WTC11 (cell line): ENCODE measurements around the gene GRIN2A. TPM values are rescaled to one million over a fixed set of nuclear protein-coding genes. Genes with fewer than 3 reads are reported as not detected.

Experiments
- ATAC-seq: fragments of 200-7000 bp; cut with Tn5 transposase; 2 replicates; pipeline ENCODE4 v1.10.0; 2021; ENCODE audit warnings: mild to moderate bottlenecking, moderate library complexity
- CTCF ChIA-PET: fragments of 300-600 bp; sonication (Branson Sonifier 250); formaldehyde crosslinking; loops from one replicate; lab custom pipeline; 2021; ENCODE audit warnings: antibody characterized with exemption; lab: Charles Lee
- POLR2A ChIA-PET: fragments of 350-600 bp; sonication (Branson Sonifier 250); formaldehyde crosslinking; loops from one replicate; lab custom pipeline; 2021; ENCODE audit warnings: antibody characterized with exemption; lab: Charles Lee
- DNase-seq: peaks from one replicate; pipeline ENCODE4 v3.0.0; 2021; ENCODE audit warnings: low spot score
- H3K27ac Mint-ChIP-seq: 2 replicates; pipeline ENCODE4 v1.8.0; 2021; ENCODE audit warnings: mixed read lengths
- H3K27me3 Mint-ChIP-seq: 2 replicates; pipeline ENCODE4 v1.8.0; 2021; ENCODE audit warnings: low read depth, mild to moderate bottlenecking, moderate library complexity, mixed read lengths
- H3K36me3 Mint-ChIP-seq: 2 replicates; pipeline ENCODE4 v1.8.0; 2021; ENCODE audit warnings: mixed read lengths
- H3K4me1 Mint-ChIP-seq: 2 replicates; pipeline ENCODE4 v1.8.0; 2022; ENCODE audit warnings: mixed read lengths
- H3K4me3 Mint-ChIP-seq: 2 replicates; pipeline ENCODE4 v1.8.0; 2021; ENCODE audit warnings: mild to moderate bottlenecking, moderate library complexity, mixed read lengths
- H3K9me3 Mint-ChIP-seq: 2 replicates; pipeline ENCODE4 v1.8.0; 2021; ENCODE audit warnings: mixed read lengths
- AR ChIP-seq: fragments of 250-450 bp; sonication (Bioruptor Pico); IDR thresholded peaks from 2 replicates; pipeline ENCODE4 v1.9.0; 2021; ENCODE audit warnings: mild to moderate bottlenecking
- ETV6 ChIP-seq: sonication (generic); formaldehyde crosslinking; IDR thresholded peaks from 2 replicates; pipeline ENCODE4 v1.8.1; 2022; ENCODE audit warnings: mild to moderate bottlenecking, missing genetic modification reagents
- KAT7 ChIP-seq: sonication (generic); formaldehyde crosslinking; IDR thresholded peaks from 2 replicates; pipeline ENCODE4 v1.8.1; 2023; ENCODE audit warnings: missing genetic modification reagents, mild to moderate bottlenecking, borderline replicate concordance
- NFYB ChIP-seq: sonication (generic); formaldehyde crosslinking; conservative IDR thresholded peaks from 2 replicates; pipeline ENCODE4 v1.8.0; 2022; ENCODE audit warnings: low read depth, missing genetic modification reagents
- RORB ChIP-seq: fragments of 250-450 bp; sonication (Bioruptor Pico); IDR thresholded peaks from 2 replicates; pipeline ENCODE4 v1.9.0; 2021; ENCODE audit warnings: mild to moderate bottlenecking
- SOX15 ChIP-seq: fragments of 250-450 bp; sonication (Bioruptor Pico); IDR thresholded peaks from 2 replicates; pipeline ENCODE4 v1.9.0; 2021; ENCODE audit warnings: mild to moderate bottlenecking
- TP53 ChIP-seq: sonication (generic); formaldehyde crosslinking; IDR thresholded peaks from 2 replicates; pipeline ENCODE4 v1.8.1; 2023; ENCODE audit warnings: mild to moderate bottlenecking, missing genetic modification reagents
- ZBTB21 ChIP-seq: sonication (generic); formaldehyde crosslinking; IDR thresholded peaks from 2 replicates; pipeline ENCODE4 v1.8.1; 2023; ENCODE audit warnings: mild to moderate bottlenecking, missing genetic modification reagents, borderline replicate concordance
- ZNF423 ChIP-seq: fragments of 250-450 bp; sonication (Bioruptor Pico); IDR thresholded peaks from 2 replicates; pipeline ENCODE4 v2.1.2; 2022; ENCODE audit warnings: mild to moderate bottlenecking, moderate library complexity
- total RNA-seq: library from RNA; stranded (reverse); gene quantifications from 3 replicates; pipeline ENCODE4 v1.2.3, GENCODE V29; 2021
- TF ChIP-seq, protein P1 (sequence below): sonication (generic); formaldehyde crosslinking; IDR thresholded peaks from 2 replicates; pipeline ENCODE4 v1.8.1; 2023; ENCODE audit warnings: mild to moderate bottlenecking, missing genetic modification reagents, moderate library complexity
- TF ChIP-seq, protein P2 (sequence below): sonication (generic); formaldehyde crosslinking; IDR thresholded peaks from 2 replicates; pipeline ENCODE4 v1.8.0; 2022; ENCODE audit warnings: mild to moderate bottlenecking, missing genetic modification reagents
- TF ChIP-seq, protein P3 (sequence below): fragments of 250-450 bp; sonication (Bioruptor Pico); IDR thresholded peaks from 2 replicates; pipeline ENCODE4 v1.9.0; 2021; ENCODE audit warnings: mild to moderate bottlenecking
- TF ChIP-seq, protein P4 (sequence below): sonication (generic); formaldehyde crosslinking; IDR thresholded peaks from 2 replicates; pipeline ENCODE4 v1.8.1; 2023; ENCODE audit warnings: mild to moderate bottlenecking, missing genetic modification reagents, borderline replicate concordance
- TF ChIP-seq, protein P5 (sequence below): fragments of 200-600 bp; IDR thresholded peaks from 2 replicates; pipeline ENCODE4 v1.8.0; 2022; ENCODE audit warnings: antibody characterized with exemption

Gene GRIN2A
- total RNA-seq, 1 experiment from 2014 or later: 3.5 TPM

GRCh38 chr16:9904526-9904925 is 277.7 kb downstream of the GRIN2A start (continued):
- no peak for TF ChIP-seq RORB (CRISPR knock-in tag)

GRCh38 chr16:9900576-9900975 is 281.7 kb downstream of the GRIN2A start:
- H3K4me3 Mint-ChIP-seq: no peak overlapping the region
- no peak for TF ChIP-seq NFYB (CRISPR knock-in tag)
- TF ChIP-seq, protein P1, sequence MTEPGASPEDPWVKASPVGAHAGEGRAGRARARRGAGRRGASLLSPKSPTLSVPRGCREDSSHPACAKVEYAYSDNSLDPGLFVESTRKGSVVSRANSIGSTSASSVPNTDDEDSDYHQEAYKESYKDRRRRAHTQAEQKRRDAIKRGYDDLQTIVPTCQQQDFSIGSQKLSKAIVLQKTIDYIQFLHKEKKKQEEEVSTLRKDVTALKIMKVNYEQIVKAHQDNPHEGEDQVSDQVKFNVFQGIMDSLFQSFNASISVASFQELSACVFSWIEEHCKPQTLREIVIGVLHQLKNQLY (CRISPR knock-in tag): no peak
- TF ChIP-seq ZBTB21 (CRISPR knock-in tag): no peak
- no peak for TF ChIP-seq SOX15
- TF ChIP-seq ETV6: no peak
- TF ChIP-seq AR (CRISPR knock-in tag): no peak
- ATAC-seq: no peak
- ChIA-PET CTCF (no interaction called here), POLR2A (no interaction called here)
- H3K36me3 Mint-ChIP-seq: no peaks in the 10 kb centered on the region
- H3K4me1 Mint-ChIP-seq: peaks cover 6% of the 10 kb centered on the region
- no peak overlapping the region for H3K27ac Mint-ChIP-seq
- no peak for DNase-seq
- no peaks in the 10 kb centered on the region for H3K9me3 Mint-ChIP-seq
- no peaks in the 10 kb centered on the region; the same call in 1 of the 2 replicates for H3K27me3 Mint-ChIP-seq

GRCh38 chr16:9898555-9898954 is 283.7 kb downstream of the GRIN2A start:
- TF ChIP-seq RORB (CRISPR knock-in tag) (no peak), TP53 (no peak), ZNF423 (CRISPR knock-in tag) (no peak), KAT7 (CRISPR knock-in tag) (no peak)
- TF ChIP-seq, protein P2, sequence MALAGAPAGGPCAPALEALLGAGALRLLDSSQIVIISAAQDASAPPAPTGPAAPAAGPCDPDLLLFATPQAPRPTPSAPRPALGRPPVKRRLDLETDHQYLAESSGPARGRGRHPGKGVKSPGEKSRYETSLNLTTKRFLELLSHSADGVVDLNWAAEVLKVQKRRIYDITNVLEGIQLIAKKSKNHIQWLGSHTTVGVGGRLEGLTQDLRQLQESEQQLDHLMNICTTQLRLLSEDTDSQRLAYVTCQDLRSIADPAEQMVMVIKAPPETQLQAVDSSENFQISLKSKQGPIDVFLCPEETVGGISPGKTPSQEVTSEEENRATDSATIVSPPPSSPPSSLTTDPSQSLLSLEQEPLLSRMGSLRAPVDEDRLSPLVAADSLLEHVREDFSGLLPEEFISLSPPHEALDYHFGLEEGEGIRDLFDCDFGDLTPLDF (CRISPR knock-in tag): no peak
- TF ChIP-seq, protein P3, sequence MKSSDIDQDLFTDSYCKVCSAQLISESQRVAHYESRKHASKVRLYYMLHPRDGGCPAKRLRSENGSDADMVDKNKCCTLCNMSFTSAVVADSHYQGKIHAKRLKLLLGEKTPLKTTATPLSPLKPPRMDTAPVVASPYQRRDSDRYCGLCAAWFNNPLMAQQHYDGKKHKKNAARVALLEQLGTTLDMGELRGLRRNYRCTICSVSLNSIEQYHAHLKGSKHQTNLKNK (CRISPR knock-in tag): no peak
- TF ChIP-seq, protein P4, sequence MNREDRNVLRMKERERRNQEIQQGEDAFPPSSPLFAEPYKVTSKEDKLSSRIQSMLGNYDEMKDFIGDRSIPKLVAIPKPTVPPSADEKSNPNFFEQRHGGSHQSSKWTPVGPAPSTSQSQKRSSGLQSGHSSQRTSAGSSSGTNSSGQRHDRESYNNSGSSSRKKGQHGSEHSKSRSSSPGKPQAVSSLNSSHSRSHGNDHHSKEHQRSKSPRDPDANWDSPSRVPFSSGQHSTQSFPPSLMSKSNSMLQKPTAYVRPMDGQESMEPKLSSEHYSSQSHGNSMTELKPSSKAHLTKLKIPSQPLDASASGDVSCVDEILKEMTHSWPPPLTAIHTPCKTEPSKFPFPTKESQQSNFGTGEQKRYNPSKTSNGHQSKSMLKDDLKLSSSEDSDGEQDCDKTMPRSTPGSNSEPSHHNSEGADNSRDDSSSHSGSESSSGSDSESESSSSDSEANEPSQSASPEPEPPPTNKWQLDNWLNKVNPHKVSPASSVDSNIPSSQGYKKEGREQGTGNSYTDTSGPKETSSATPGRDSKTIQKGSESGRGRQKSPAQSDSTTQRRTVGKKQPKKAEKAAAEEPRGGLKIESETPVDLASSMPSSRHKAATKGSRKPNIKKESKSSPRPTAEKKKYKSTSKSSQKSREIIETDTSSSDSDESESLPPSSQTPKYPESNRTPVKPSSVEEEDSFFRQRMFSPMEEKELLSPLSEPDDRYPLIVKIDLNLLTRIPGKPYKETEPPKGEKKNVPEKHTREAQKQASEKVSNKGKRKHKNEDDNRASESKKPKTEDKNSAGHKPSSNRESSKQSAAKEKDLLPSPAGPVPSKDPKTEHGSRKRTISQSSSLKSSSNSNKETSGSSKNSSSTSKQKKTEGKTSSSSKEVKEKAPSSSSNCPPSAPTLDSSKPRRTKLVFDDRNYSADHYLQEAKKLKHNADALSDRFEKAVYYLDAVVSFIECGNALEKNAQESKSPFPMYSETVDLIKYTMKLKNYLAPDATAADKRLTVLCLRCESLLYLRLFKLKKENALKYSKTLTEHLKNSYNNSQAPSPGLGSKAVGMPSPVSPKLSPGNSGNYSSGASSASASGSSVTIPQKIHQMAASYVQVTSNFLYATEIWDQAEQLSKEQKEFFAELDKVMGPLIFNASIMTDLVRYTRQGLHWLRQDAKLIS (CRISPR knock-in tag): no peak
- TF ChIP-seq, protein P5, sequence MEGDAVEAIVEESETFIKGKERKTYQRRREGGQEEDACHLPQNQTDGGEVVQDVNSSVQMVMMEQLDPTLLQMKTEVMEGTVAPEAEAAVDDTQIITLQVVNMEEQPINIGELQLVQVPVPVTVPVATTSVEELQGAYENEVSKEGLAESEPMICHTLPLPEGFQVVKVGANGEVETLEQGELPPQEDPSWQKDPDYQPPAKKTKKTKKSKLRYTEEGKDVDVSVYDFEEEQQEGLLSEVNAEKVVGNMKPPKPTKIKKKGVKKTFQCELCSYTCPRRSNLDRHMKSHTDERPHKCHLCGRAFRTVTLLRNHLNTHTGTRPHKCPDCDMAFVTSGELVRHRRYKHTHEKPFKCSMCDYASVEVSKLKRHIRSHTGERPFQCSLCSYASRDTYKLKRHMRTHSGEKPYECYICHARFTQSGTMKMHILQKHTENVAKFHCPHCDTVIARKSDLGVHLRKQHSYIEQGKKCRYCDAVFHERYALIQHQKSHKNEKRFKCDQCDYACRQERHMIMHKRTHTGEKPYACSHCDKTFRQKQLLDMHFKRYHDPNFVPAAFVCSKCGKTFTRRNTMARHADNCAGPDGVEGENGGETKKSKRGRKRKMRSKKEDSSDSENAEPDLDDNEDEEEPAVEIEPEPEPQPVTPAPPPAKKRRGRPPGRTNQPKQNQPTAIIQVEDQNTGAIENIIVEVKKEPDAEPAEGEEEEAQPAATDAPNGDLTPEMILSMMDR: no peak
- H3K9me3 Mint-ChIP-seq: no peaks in the 10 kb centered on the region

More at GRCh38 chr16:9898555-9898954, 283.7 kb downstream of the GRIN2A start:
- H3K27ac Mint-ChIP-seq: no peak overlapping the region
- H3K4me1 Mint-ChIP-seq: peaks cover 6% of the 10 kb centered on the region
- DNase-seq (no peak), ATAC-seq (no peak)
- H3K4me3 Mint-ChIP-seq: no peak overlapping the region
- H3K36me3 Mint-ChIP-seq: no peaks in the 10 kb centered on the region
- H3K27me3 Mint-ChIP-seq: no peaks in the 10 kb centered on the region; the same call in 1 of the 2 replicates
- ChIA-PET POLR2A (no interaction called here), CTCF (no interaction called here)
